Measurements from ENCODE around the gene FAM120B. TPM values are rescaled to one million over a fixed set of nuclear protein-coding genes. Genes with fewer than 3 reads are reported as not detected.

FAM120B gene
- total RNA-seq, 1 donor from 2014 or later: 18.4 TPM

GRCh38 chr6:170362121-170362520, 55.6 kb downstream of the FAM120B start:
- no peak for DNase-seq (ENCODE audit: low spot score)
- intact Hi-C loops (cut with micrococcal nuclease): no loop called here
- Mint-ChIP-seq H3K27ac (no peak overlapping the region), H3K4me3 (no peak overlapping the region), H3K36me3 (ENCODE audit: low read depth) (peaks cover 7% of the 10 kb centered on the region), H3K27me3 (ENCODE audit: insufficient read depth) (no peaks in the 10 kb centered on the region), H3K9me3 (no peaks in the 10 kb centered on the region), H3K4me1 (ENCODE audit: low read depth) (no peaks in the 10 kb centered on the region)

- H3K4me3 Mint-ChIP-seq: no peak overlapping the region
- no peaks in the 10 kb centered on the region for H3K9me3 Mint-ChIP-seq
- no peak for DNase-seq (ENCODE audit: low spot score)
- intact Hi-C loops (cut with micrococcal nuclease): no loop called here
- no peaks in the 10 kb centered on the region for H3K27me3 Mint-ChIP-seq (ENCODE audit: insufficient read depth)
- no peak overlapping the region for H3K27ac Mint-ChIP-seq
- peaks cover 13% of the 10 kb centered on the region for H3K36me3 Mint-ChIP-seq (ENCODE audit: low read depth)
- H3K4me1 Mint-ChIP-seq (ENCODE audit: low read depth): no peaks in the 10 kb centered on the region
Observed at GRCh38 chr6:170363255-170363654, 56.7 kb downstream of the FAM120B start.

GRCh38 chr6:170365121-170365520, 58.6 kb downstream of the FAM120B start:
- H3K36me3 Mint-ChIP-seq (ENCODE audit: low read depth): peaks cover 12% of the 10 kb centered on the region
- no peak overlapping the region for H3K27ac Mint-ChIP-seq
- H3K4me3 Mint-ChIP-seq: no peak overlapping the region
- intact Hi-C loops (cut with micrococcal nuclease): no loop called here
- no peaks in the 10 kb centered on the region for H3K9me3 Mint-ChIP-seq
- H3K4me1 Mint-ChIP-seq (ENCODE audit: low read depth): no peaks in the 10 kb centered on the region
- H3K27me3 Mint-ChIP-seq (ENCODE audit: insufficient read depth): no peaks in the 10 kb centered on the region
- no peak for DNase-seq (ENCODE audit: low spot score)

GRCh38 chr6:170365593-170365992, 59.0 kb downstream of the FAM120B start:
- intact Hi-C loops (cut with micrococcal nuclease): no loop called here
- H3K27ac Mint-ChIP-seq: no peak overlapping the region
- peaks cover 5% of the 10 kb centered on the region for H3K4me1 Mint-ChIP-seq (ENCODE audit: low read depth)
- no peak overlapping the region for H3K4me3 Mint-ChIP-seq
- H3K27me3 Mint-ChIP-seq (ENCODE audit: insufficient read depth): no peaks in the 10 kb centered on the region
- H3K36me3 Mint-ChIP-seq (ENCODE audit: low read depth): peaks cover 12% of the 10 kb centered on the region
- DNase-seq (ENCODE audit: low spot score): no peak
- H3K9me3 Mint-ChIP-seq: no peaks in the 10 kb centered on the region

GRCh38 chr6:170366248-170366960, 59.8 kb downstream of the FAM120B start:
- H3K36me3 Mint-ChIP-seq (ENCODE audit: low read depth): peaks cover 12% of the 10 kb centered on the region
- peaks cover 8% of the 10 kb centered on the region for H3K4me1 Mint-ChIP-seq (ENCODE audit: low read depth)
- no peak for DNase-seq (ENCODE audit: low spot score)
- H3K9me3 Mint-ChIP-seq: no peaks in the 10 kb centered on the region
- no peaks in the 10 kb centered on the region for H3K27me3 Mint-ChIP-seq (ENCODE audit: insufficient read depth)
- intact Hi-C loops (cut with micrococcal nuclease): no loop called here
- no peak overlapping the region for H3K4me3 Mint-ChIP-seq
- no peak overlapping the region for H3K27ac Mint-ChIP-seq

GRCh38 chr6:170367241-170367640, 60.7 kb downstream of the FAM120B start:
- H3K27ac Mint-ChIP-seq: no peak overlapping the region
- no peaks in the 10 kb centered on the region for H3K9me3 Mint-ChIP-seq
- no peak for DNase-seq (ENCODE audit: low spot score)
- H3K4me1 Mint-ChIP-seq (ENCODE audit: low read depth): peaks cover 8% of the 10 kb centered on the region
- H3K36me3 Mint-ChIP-seq (ENCODE audit: low read depth): peaks cover 11% of the 10 kb centered on the region
- intact Hi-C loops (cut with micrococcal nuclease): no loop called here
- H3K4me3 Mint-ChIP-seq: no peak overlapping the region
- H3K27me3 Mint-ChIP-seq (ENCODE audit: insufficient read depth): no peaks in the 10 kb centered on the region

- no peak overlapping the region for H3K4me3 Mint-ChIP-seq
- no peaks in the 10 kb centered on the region for H3K27me3 Mint-ChIP-seq (ENCODE audit: insufficient read depth)
- DNase-seq (ENCODE audit: low spot score): no peak
- H3K4me1 Mint-ChIP-seq (ENCODE audit: low read depth): peaks cover 8% of the 10 kb centered on the region
- peaks cover 10% of the 10 kb centered on the region for H3K36me3 Mint-ChIP-seq (ENCODE audit: low read depth)
- intact Hi-C loops (cut with micrococcal nuclease): no loop called here
- no peaks in the 10 kb centered on the region for H3K9me3 Mint-ChIP-seq
- H3K27ac Mint-ChIP-seq: no peak overlapping the region
Observed at GRCh38 chr6:170368544-170368943, 62.0 kb downstream of the FAM120B start.

- peaks cover 8% of the 10 kb centered on the region for H3K4me1 Mint-ChIP-seq (ENCODE audit: low read depth)
- no peak for DNase-seq (ENCODE audit: low spot score)
- no peak overlapping the region for H3K4me3 Mint-ChIP-seq
- peaks cover 15% of the 10 kb centered on the region for H3K36me3 Mint-ChIP-seq (ENCODE audit: low read depth)
- intact Hi-C loops (cut with micrococcal nuclease): no loop called here
- H3K27ac Mint-ChIP-seq: no peak overlapping the region
- no peaks in the 10 kb centered on the region for H3K9me3 Mint-ChIP-seq
- H3K27me3 Mint-ChIP-seq (ENCODE audit: insufficient read depth): no peaks in the 10 kb centered on the region
Observed at GRCh38 chr6:170369403-170369802, 62.8 kb downstream of the FAM120B start.

GRCh38 chr6:170370416-170370815, 63.9 kb downstream of the FAM120B start:
- Mint-ChIP-seq H3K4me1 (ENCODE audit: low read depth) (peaks cover 8% of the 10 kb centered on the region), H3K27me3 (ENCODE audit: insufficient read depth) (no peaks in the 10 kb centered on the region), H3K27ac (no peak overlapping the region), H3K36me3 (ENCODE audit: low read depth) (peaks cover 15% of the 10 kb centered on the region), H3K4me3 (no peak overlapping the region), H3K9me3 (no peaks in the 10 kb centered on the region)
- no peak for DNase-seq (ENCODE audit: low spot score)
- intact Hi-C loops (cut with micrococcal nuclease): no loop called here

- H3K4me3 Mint-ChIP-seq: no peak overlapping the region
- H3K9me3 Mint-ChIP-seq: no peaks in the 10 kb centered on the region
- H3K27me3 Mint-ChIP-seq (ENCODE audit: insufficient read depth): no peaks in the 10 kb centered on the region
- H3K36me3 Mint-ChIP-seq (ENCODE audit: low read depth): peaks cover 17% of the 10 kb centered on the region
- no peak for DNase-seq (ENCODE audit: low spot score)
- intact Hi-C loops (cut with micrococcal nuclease): no loop called here
- no peak overlapping the region for H3K27ac Mint-ChIP-seq
- peaks cover 8% of the 10 kb centered on the region for H3K4me1 Mint-ChIP-seq (ENCODE audit: low read depth)
Observed at GRCh38 chr6:170371080-170371479, 64.5 kb downstream of the FAM120B start.

- Mint-ChIP-seq H3K4me1 (ENCODE audit: low read depth) (peaks cover 8% of the 10 kb centered on the region), H3K27ac (no peak overlapping the region), H3K9me3 (no peaks in the 10 kb centered on the region), H3K27me3 (ENCODE audit: insufficient read depth) (no peaks in the 10 kb centered on the region), H3K36me3 (ENCODE audit: low read depth) (peaks cover 20% of the 10 kb centered on the region), H3K4me3 (no peak overlapping the region)
- DNase-seq (ENCODE audit: low spot score): no peak
- intact Hi-C loops (cut with micrococcal nuclease): no loop called here
Observed at GRCh38 chr6:170371588-170371987, 65.0 kb downstream of the FAM120B start.

GRCh38 chr6:170372380-170373325, 66.1 kb downstream of the FAM120B start:
- H3K9me3 Mint-ChIP-seq: no peaks in the 10 kb centered on the region
- DNase-seq (ENCODE audit: low spot score): no peak
- H3K4me1 Mint-ChIP-seq (ENCODE audit: low read depth): peaks cover 8% of the 10 kb centered on the region
- H3K27me3 Mint-ChIP-seq (ENCODE audit: insufficient read depth): no peaks in the 10 kb centered on the region
- H3K27ac Mint-ChIP-seq: no peak overlapping the region
- H3K36me3 Mint-ChIP-seq (ENCODE audit: low read depth): peaks cover 20% of the 10 kb centered on the region
- H3K4me3 Mint-ChIP-seq: no peak overlapping the region
- intact Hi-C loops (cut with micrococcal nuclease): no loop called here

All from activated T-helper 1 cell treated with anti-CD3 and anti-CD28 coated beads, Interleukin-12 subunit alpha, Interleukin-12 subunit beta, Interleukin-2, Interleukin-4 antibody, amounts not matched to agents 30 ng/mL and 10 ng/mL and 1 ng/mL, durations not matched to agents 14 hours and 24 hours and 36 hours (primary cell).